ENCODE data around the gene NMB.

DNA sequence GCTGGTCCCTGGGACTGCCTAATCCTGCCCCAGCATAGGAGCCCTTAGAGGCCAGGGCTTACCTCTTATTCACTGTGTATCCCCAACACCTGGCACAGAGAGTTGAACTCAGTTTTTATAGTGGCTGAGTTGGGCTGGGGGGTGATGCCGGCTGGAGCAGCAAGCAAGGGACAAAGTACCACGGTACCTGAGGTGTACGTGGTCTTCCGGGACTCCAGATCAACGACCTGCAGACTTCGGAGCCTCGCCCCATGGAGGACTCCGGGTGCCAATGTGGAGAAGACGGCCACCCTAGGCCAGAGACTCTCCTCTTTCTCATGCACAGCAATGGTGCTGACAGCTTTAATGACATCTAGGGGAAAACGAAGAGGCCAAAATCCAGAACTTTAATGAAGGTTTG, 12.0 kb downstream of the NMB start:
- no peak for TF ChIP-seq EZH2 (IDR thresholded peaks at IDR 0.05; ENCODE audit: low read length, missing control alignments)
- TF ChIP-seq, protein P1, sequence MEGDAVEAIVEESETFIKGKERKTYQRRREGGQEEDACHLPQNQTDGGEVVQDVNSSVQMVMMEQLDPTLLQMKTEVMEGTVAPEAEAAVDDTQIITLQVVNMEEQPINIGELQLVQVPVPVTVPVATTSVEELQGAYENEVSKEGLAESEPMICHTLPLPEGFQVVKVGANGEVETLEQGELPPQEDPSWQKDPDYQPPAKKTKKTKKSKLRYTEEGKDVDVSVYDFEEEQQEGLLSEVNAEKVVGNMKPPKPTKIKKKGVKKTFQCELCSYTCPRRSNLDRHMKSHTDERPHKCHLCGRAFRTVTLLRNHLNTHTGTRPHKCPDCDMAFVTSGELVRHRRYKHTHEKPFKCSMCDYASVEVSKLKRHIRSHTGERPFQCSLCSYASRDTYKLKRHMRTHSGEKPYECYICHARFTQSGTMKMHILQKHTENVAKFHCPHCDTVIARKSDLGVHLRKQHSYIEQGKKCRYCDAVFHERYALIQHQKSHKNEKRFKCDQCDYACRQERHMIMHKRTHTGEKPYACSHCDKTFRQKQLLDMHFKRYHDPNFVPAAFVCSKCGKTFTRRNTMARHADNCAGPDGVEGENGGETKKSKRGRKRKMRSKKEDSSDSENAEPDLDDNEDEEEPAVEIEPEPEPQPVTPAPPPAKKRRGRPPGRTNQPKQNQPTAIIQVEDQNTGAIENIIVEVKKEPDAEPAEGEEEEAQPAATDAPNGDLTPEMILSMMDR (conservative IDR thresholded peaks at IDR 0.05 in 1 of 2, IDR thresholded peaks at IDR 0.05 in 1 of 2; ENCODE audit: low read depth in 1 of 2, low read length in 2 of 2), result no peak

Measured in fibroblast of lung (primary cell).